ENCODE measurements around the gene NEUROG1. TPM values are rescaled to one million over a fixed set of nuclear protein-coding genes. Genes with fewer than 3 reads are reported as not detected.
"Not testable (repeated sequence)": the region's sequence is repeated elsewhere in the genome, so short reads cannot be mapped to it uniquely, and the experiment has no call there.

The NEUROG1 gene
- total and polyA plus RNA-seq, 2 experiments from 2014 or later: 0.16 TPM; not detected in 1

- no peak for TF ChIP-seq ZNF462 (CRISPR knock-in tag; IDR thresholded peaks at IDR 0.05)
Observed at GRCh38 chr5:135497971-135498636, 37.7 kb downstream of the NEUROG1 start (continued).

- H3F3A ChIP-seq (replicated peaks; ENCODE audit: low read depth); H4K20me1 ChIP-seq (replicated peaks; ENCODE audit: insufficient read depth); H2AFZ ChIP-seq; H3K36me3 Mint-ChIP-seq (ENCODE audit: low read depth); H3K4me3 Mint-ChIP-seq; H3K4me2 ChIP-seq; H3K36me3 ChIP-seq (ENCODE audit: insufficient read depth); ATAC-seq; H3K79me2 ChIP-seq (replicated peaks; ENCODE audit: insufficient read depth); H3K4me3 ChIP-seq; DNase-seq (ENCODE audit: low spot score); H3K27ac ChIP-seq (ENCODE audit: low read depth); H3K9me2 ChIP-seq (ENCODE audit: insufficient read depth); H3K9me3 Mint-ChIP-seq; H3K27ac Mint-ChIP-seq: not testable (repeated sequence)
- H3K27me3 Mint-ChIP-seq (ENCODE audit: insufficient read depth, low read depth, poor library complexity): peaks cover 65% of the 10 kb centered on the region
- peaks cover 92% of the 10 kb centered on the region for H3K27me3 ChIP-seq (ENCODE audit: insufficient read depth)
- peaks cover 27% of the 10 kb centered on the region for H3K4me1 Mint-ChIP-seq
- peaks cover 18% of the 10 kb centered on the region; the same call in 1 of the 2 replicates for H3K4me1 ChIP-seq (ENCODE audit: insufficient read depth)
Observed at GRCh38 chr5:135495531-135495930, 40.2 kb downstream of the NEUROG1 start.

GRCh38 chr5:135494196-135494595, 41.6 kb downstream of the NEUROG1 start:
- Mint-ChIP-seq H3K27ac (no peak overlapping the region), H3K9me3 (no peaks in the 10 kb centered on the region), H3K4me3 (no peak overlapping the region), H3K27me3 (ENCODE audit: insufficient read depth, low read depth, poor library complexity) (peaks cover 79% of the 10 kb centered on the region), H3K4me1 (peaks cover 32% of the 10 kb centered on the region), H3K36me3 (ENCODE audit: low read depth) (no peaks in the 10 kb centered on the region)
- Histone ChIP-seq H4K20me1 (replicated peaks; ENCODE audit: insufficient read depth) (peaks cover 9% of the 10 kb centered on the region; the same call in 1 of the 2 replicates), H3K27ac (ENCODE audit: low read depth) (no peak overlapping the region), H3K9me2 (ENCODE audit: insufficient read depth) (peaks cover 4% of the 10 kb centered on the region; the same call in 1 of the 2 replicates), H3K27me3 (ENCODE audit: insufficient read depth) (peaks cover 100% of the 10 kb centered on the region), H3K4me3 (no peak overlapping the region), H2AFZ (no peak overlapping the region), H3F3A (replicated peaks; ENCODE audit: low read depth) (peaks cover 13% of the 10 kb centered on the region; the same call in 1 of the 2 replicates), H3K36me3 (ENCODE audit: insufficient read depth) (no peaks in the 10 kb centered on the region), H3K4me1 (ENCODE audit: insufficient read depth) (peaks cover 30% of the 10 kb centered on the region), H3K79me2 (replicated peaks; ENCODE audit: insufficient read depth) (no peaks in the 10 kb centered on the region), H3K4me2 (no peak overlapping the region)
- ATAC-seq (no peak), DNase-seq (ENCODE audit: low spot score) (no peak)
- TF ChIP-seq REST (IDR thresholded peaks at IDR 0.05; ENCODE audit: unreplicated experiment) (no peak), CREB1 (CRISPR knock-in tag; IDR thresholded peaks at IDR 0.05; ENCODE audit: low read depth) (no peak), JUNB (IDR thresholded peaks at IDR 0.05; ENCODE audit: unreplicated experiment) (no peak), EZH2 (IDR thresholded peaks at IDR 0.05; ENCODE audit: low read depth, unreplicated experiment) (no peak), ETS1 (IDR thresholded peaks at IDR 0.05) (no peak), STAT1 (IDR thresholded peaks at IDR 0.05; ENCODE audit: unreplicated experiment) (no peak), EZH2phosphoT487 (IDR thresholded peaks at IDR 0.05; ENCODE audit: unreplicated experiment) (no peak)
